HepG2 (cell line): ENCODE measurements around the gene HNRNPR. TPM values are rescaled to one million over a fixed set of nuclear protein-coding genes. Genes with fewer than 3 reads are reported as not detected.

ENCODE experiments used
- ATAC-seq: fragments of 200-7000 bp; cut with Tn5 transposase; 3 replicates; pipeline ENCODE4 v1.9.1; 2020; ENCODE audit warnings: mild to moderate bottlenecking, moderate library complexity
- BruUV-seq: library from RNA; stranded (reverse); fragments of 400-500 nt; replicated peaks from 2 replicates; lab custom pipeline; 2021; lab: Mats Ljungman, UMichigan
- CTCF ChIA-PET: fragments of 300-600 bp; formaldehyde crosslinking; extraction: SDS; loops from one replicate; lab custom pipeline; 2021; ENCODE audit warnings: low total read pairs, inconsistent platforms, low intra/inter-chr PET ratio; lab: Yijun Ruan, JAX
- POLR2A ChIA-PET: fragments of 350-600 bp; sonication (Branson Sonifier 250); formaldehyde crosslinking; loops from one replicate; lab custom pipeline; 2020; ENCODE audit warnings: antibody characterized with exemption, inconsistent platforms; lab: Yijun Ruan, JAX
- DNase-seq: peaks from one replicate; pipeline ENCODE4 v3.0.0-alpha.2; 2015; ENCODE audit warnings: low spot score
- FAIRE-seq: peaks from 3 replicates; lab custom pipeline; 2011; peaks lifted over from hg19 to GRCh38; lab: Jason Lieb, UNC
- H2AFZ ChIP-seq: one replicate; pipeline ENCODE4 v1.6.1; 2011; ENCODE audit warnings: low read length, inconsistent platforms
- H3K27ac ChIP-seq: fragments of 300-600 bp; 3 replicates; pipeline ENCODE4 v1.8.0; 2011; ENCODE audit warnings: mixed run types, mild to moderate bottlenecking, mixed read lengths, low read length, inconsistent platforms; ENCODE audit not compliant: insufficient read depth; ENCODE audit errors: extremely low read length
- H3K27me3 ChIP-seq, 2 experiments: fragments of 200-600 bp in 1 of 2; 2 replicates in 1 of 2; 3 replicates in 1 of 2; pipeline versions ENCODE4 v1.6.0 to v1.8.0; 2011; ENCODE audit warnings: low read length in 2 of 2, mild to moderate bottlenecking in 2 of 2, moderate library complexity in 2 of 2, inconsistent platforms in 1 of 2; ENCODE audit not compliant: insufficient read depth in 2 of 2, control insufficient read depth in 1 of 2
- H3K36me3 ChIP-seq, 2 experiments: fragments of 200-600 bp in 1 of 2; replicated peaks in 1 of 2; 2 replicates in 1 of 2; 3 replicates in 1 of 2; pipeline versions ENCODE4 v1.5.1 to v1.8.0; 2011; ENCODE audit warnings: low read length in 2 of 2, inconsistent platforms in 1 of 2; ENCODE audit not compliant: insufficient read depth in 2 of 2, control insufficient read depth in 1 of 2
- H3K4me1 ChIP-seq: 2 replicates; pipeline ENCODE4 v1.5.1; 2012; ENCODE audit warnings: low read length, inconsistent platforms; ENCODE audit not compliant: insufficient read depth
- H3K4me2 ChIP-seq: 2 replicates; pipeline ENCODE4 v1.6.0; 2011; ENCODE audit warnings: low read depth, low read length, inconsistent platforms
- H3K4me3 ChIP-seq, 3 experiments: fragments of 200-600 bp in 1 of 3; sonication (generic), shearing (Covaris generic) in 1 of 3; replicated peaks in 1 of 3; 2 replicates each; pipeline ENCODE4 v1.5.1; 2011 to 2016; ENCODE audit warnings: low read length in 3 of 3, inconsistent platforms in 2 of 3, low read depth in 2 of 3, mild to moderate bottlenecking in 2 of 3, control low read depth in 1 of 3, mixed read lengths in 1 of 3; ENCODE audit not compliant: insufficient read depth in 1 of 3
- H3K79me2 ChIP-seq: one replicate; pipeline ENCODE4 v1.6.1; 2011; ENCODE audit warnings: low read length, inconsistent platforms; ENCODE audit not compliant: insufficient read depth
- H3K9ac ChIP-seq: 2 replicates; pipeline ENCODE4 v1.6.0; 2011; ENCODE audit warnings: mild to moderate bottlenecking, low read depth, low read length, inconsistent platforms; ENCODE audit not compliant: insufficient read depth
- H3K9me3 ChIP-seq: 2 replicates; pipeline ENCODE4 v1.5.1; 2012; ENCODE audit warnings: mild to moderate bottlenecking, low read length
- H4K20me1 ChIP-seq: 2 replicates; pipeline ENCODE4 v1.6.0; 2011; ENCODE audit warnings: inconsistent platforms, mild to moderate bottlenecking, low read length, moderate library complexity; ENCODE audit not compliant: insufficient read depth
- NFYC ChIP-seq: IDR thresholded peaks from 2 replicates; pipeline ENCODE4 v1.6.1; 2016; ENCODE audit warnings: missing genetic modification reagents, missing compliant biosample characterization
- NR1H2 ChIP-seq: sonication (generic); formaldehyde crosslinking; IDR thresholded peaks from 2 replicates; pipeline ENCODE4 v1.8.1; 2022; ENCODE audit warnings: low read depth, missing genetic modification reagents, borderline replicate concordance
- SRY ChIP-seq: sonication (generic); formaldehyde crosslinking; IDR thresholded peaks from 2 replicates; pipeline ENCODE4 v1.8.0; 2022; ENCODE audit warnings: mild to moderate bottlenecking, missing genetic modification reagents
- TAF15 ChIP-seq: fragments of 200-400 bp; formaldehyde crosslinking; IDR thresholded peaks from one replicate; pipeline ENCODE4 v1.6.1; 2018; ENCODE audit warnings: mild to moderate bottlenecking, low read depth, low read length; ENCODE audit not compliant: poor library complexity, severe bottlenecking
- ZFAT ChIP-seq: sonication (generic); formaldehyde crosslinking; conservative IDR thresholded peaks from 2 replicates; pipeline ENCODE4 v1.8.1; 2023; ENCODE audit warnings: missing genetic modification reagents, inconsistent platforms
- ZMYM3 ChIP-seq: sonication (generic); formaldehyde crosslinking; IDR thresholded peaks from 2 replicates; pipeline ENCODE4 v1.5.1; 2020; ENCODE audit warnings: mild to moderate bottlenecking, missing genetic modification reagents
- ZNF737 ChIP-seq: sonication (generic); formaldehyde crosslinking; IDR thresholded peaks from 2 replicates; pipeline ENCODE4 v1.5.0; 2020; ENCODE audit warnings: missing genetic modification reagents, mild to moderate bottlenecking, borderline replicate concordance
- ZNF841 ChIP-seq: sonication (generic); formaldehyde crosslinking; IDR thresholded peaks from 2 replicates; pipeline ENCODE4 v1.8.1; 2023; ENCODE audit warnings: missing genetic modification reagents, borderline replicate concordance
- WGBS: methylation state at CpG from one replicate; pipeline ENCODE4 v1.1.6; 2017; ENCODE audit warnings: low lambda C conversion rate; 5-methylcytosine and 5-hydroxymethylcytosine counted together
- in situ Hi-C: cut with HindIII; loops from 2 replicates; pipeline ENCODE4 v1.10.0; 2017; ENCODE audit warnings: low pct_unique_long_range_greater_than_20kb; ENCODE audit not compliant: extremely low pct_ligation_motif_present
- intact Hi-C: fragments of 100-400 bp; cut with micrococcal nuclease; formaldehyde crosslinking; loops from one replicate; pipeline ENCODE4 v1.10.0; 2022; ENCODE audit not compliant: unreplicated experiment
- polyA plus RNA-seq, 8 experiments: library from polyadenylated mRNA; depleted of rRNA in 3 of 8; stranded (reverse) in 7 of 8; unstranded in 1 of 8; fragments of >200 nt; fragmentation: Illumina TruSeq in 4 of 8; extraction: Trizol in 4 of 8; gene quantifications; 2 replicates each; pipeline versions ENCODE4 v1.2.1 to v1.2.3, GENCODE V29; 2011 to 2016; ENCODE audit warnings: low read depth in 4 of 8, missing spikeins in 1 of 8, mixed read lengths in 1 of 8; ENCODE audit not compliant: insufficient read depth in 1 of 8
- total RNA-seq, 5 experiments: library from RNA; depleted of rRNA; stranded (reverse); fragments of >200 nt; fragmentation: Illumina TruSeq; extraction: Trizol; gene quantifications; 2 replicates each; pipeline ENCODE4 v1.2.3, GENCODE V29; 2016; ENCODE audit warnings: low read depth in 1 of 5
- TF ChIP-seq, protein P1 (sequence below): IDR thresholded peaks from 2 replicates; pipeline ENCODE4 v1.6.1; 2016
- TF ChIP-seq, protein P2 (sequence below): sonication (generic); formaldehyde crosslinking; conservative IDR thresholded peaks from 2 replicates; pipeline ENCODE4 v1.8.1; 2023; ENCODE audit warnings: missing genetic modification reagents
- TF ChIP-seq, protein P3 (sequence below): sonication (generic); formaldehyde crosslinking; IDR thresholded peaks from 2 replicates; pipeline ENCODE4 v1.4.0; 2020; ENCODE audit warnings: missing genetic modification reagents, borderline replicate concordance

The HNRNPR gene
- total and polyA plus RNA-seq, 2 of the 13 experiments (the other 11 are each of a cell fraction or from before 2014, with no cell fraction given) = 133 to 216 TPM

DNA sequence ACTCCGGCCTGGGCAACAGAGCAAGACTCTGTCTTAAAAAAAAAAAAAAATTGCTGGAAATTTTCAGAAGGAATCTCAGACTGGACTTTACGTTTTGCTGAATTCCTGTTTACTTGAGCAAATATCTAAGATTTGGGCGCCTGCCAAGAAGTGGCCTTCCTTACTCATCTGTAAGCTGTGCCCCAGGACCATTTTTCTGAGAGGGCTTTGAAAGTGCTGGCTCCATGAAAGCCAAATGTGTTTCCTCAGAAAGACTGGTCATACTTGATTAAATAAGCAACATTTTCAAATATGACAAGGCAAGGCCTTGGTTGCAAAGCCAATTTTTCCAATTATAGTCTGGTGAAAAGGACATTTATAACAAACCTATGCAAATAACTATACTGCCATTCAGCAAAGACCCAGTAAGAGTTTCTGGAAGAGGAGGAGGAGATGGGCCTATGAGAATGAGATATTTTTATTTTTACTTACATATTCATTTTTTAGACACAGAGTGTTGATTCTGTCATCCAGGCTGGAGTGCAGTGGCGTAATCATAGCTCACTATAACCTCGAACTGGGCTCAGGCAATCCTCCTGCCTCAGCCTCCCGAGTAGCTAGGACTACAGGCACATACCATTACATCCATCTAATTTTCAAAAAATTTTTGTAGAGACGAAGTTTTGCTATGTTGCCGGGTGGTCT lies 70.5 kb downstream of the HNRNPR start:
- H4K20me1 ChIP-seq = no peaks in the 10 kb centered on the region
- no peak overlapping the region for H3K27ac ChIP-seq
- H3K27me3 ChIP-seq = no peaks in the 10 kb centered on the region; a peak in 1 of 5 replicates
- H3K36me3 ChIP-seq = no peaks in the 10 kb centered on the region
- no TSS peak for BruUV-seq
- intact Hi-C loops (loop anchor here (10.0 kb wide), 2 partner anchors 59 to 299 kb away; partner anchors contain the start of genes HTR1D and LACTBL1), in situ Hi-C loops (loop anchor here (10.0 kb wide), 2 partner anchors 169 to 299 kb away; partner anchors contain the start of gene LACTBL1)
- H3K9me3 ChIP-seq = no peaks in the 10 kb centered on the region
- peaks cover 10% of the 10 kb centered on the region for H3K4me1 ChIP-seq
- H2AFZ ChIP-seq = no peak overlapping the region
- WGBS = 40% methylated on average over 8 of the region's 8 CpGs
- DNase-seq (peak; percentile 23), ATAC-seq (no peak), FAIRE-seq (no peak)
- H3K4me2 ChIP-seq = no peak overlapping the region
- H3K9ac ChIP-seq = no peak overlapping the region
- POLR2A ChIA-PET = no interaction called here
- CTCF ChIA-PET = no interaction called here
- no peak overlapping the region for H3K4me3 ChIP-seq
- H3K79me2 ChIP-seq = no peaks in the 10 kb centered on the region
- no peak for TF ChIP-seq TAF15
- no peak for TF ChIP-seq NR1H2
- no peak for TF ChIP-seq ZFAT (CRISPR knock-in tag)
- TF ChIP-seq, protein P1, sequence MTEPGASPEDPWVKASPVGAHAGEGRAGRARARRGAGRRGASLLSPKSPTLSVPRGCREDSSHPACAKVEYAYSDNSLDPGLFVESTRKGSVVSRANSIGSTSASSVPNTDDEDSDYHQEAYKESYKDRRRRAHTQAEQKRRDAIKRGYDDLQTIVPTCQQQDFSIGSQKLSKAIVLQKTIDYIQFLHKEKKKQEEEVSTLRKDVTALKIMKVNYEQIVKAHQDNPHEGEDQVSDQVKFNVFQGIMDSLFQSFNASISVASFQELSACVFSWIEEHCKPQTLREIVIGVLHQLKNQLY (CRISPR knock-in tag) = no peak
- TF ChIP-seq ZMYM3 (CRISPR knock-in tag) = no peak
- TF ChIP-seq, protein P2, sequence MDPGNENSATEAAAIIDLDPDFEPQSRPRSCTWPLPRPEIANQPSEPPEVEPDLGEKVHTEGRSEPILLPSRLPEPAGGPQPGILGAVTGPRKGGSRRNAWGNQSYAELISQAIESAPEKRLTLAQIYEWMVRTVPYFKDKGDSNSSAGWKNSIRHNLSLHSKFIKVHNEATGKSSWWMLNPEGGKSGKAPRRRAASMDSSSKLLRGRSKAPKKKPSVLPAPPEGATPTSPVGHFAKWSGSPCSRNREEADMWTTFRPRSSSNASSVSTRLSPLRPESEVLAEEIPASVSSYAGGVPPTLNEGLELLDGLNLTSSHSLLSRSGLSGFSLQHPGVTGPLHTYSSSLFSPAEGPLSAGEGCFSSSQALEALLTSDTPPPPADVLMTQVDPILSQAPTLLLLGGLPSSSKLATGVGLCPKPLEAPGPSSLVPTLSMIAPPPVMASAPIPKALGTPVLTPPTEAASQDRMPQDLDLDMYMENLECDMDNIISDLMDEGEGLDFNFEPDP = no peak
- TF ChIP-seq SRY (CRISPR knock-in tag) = no peak
- TF ChIP-seq, protein P3, sequence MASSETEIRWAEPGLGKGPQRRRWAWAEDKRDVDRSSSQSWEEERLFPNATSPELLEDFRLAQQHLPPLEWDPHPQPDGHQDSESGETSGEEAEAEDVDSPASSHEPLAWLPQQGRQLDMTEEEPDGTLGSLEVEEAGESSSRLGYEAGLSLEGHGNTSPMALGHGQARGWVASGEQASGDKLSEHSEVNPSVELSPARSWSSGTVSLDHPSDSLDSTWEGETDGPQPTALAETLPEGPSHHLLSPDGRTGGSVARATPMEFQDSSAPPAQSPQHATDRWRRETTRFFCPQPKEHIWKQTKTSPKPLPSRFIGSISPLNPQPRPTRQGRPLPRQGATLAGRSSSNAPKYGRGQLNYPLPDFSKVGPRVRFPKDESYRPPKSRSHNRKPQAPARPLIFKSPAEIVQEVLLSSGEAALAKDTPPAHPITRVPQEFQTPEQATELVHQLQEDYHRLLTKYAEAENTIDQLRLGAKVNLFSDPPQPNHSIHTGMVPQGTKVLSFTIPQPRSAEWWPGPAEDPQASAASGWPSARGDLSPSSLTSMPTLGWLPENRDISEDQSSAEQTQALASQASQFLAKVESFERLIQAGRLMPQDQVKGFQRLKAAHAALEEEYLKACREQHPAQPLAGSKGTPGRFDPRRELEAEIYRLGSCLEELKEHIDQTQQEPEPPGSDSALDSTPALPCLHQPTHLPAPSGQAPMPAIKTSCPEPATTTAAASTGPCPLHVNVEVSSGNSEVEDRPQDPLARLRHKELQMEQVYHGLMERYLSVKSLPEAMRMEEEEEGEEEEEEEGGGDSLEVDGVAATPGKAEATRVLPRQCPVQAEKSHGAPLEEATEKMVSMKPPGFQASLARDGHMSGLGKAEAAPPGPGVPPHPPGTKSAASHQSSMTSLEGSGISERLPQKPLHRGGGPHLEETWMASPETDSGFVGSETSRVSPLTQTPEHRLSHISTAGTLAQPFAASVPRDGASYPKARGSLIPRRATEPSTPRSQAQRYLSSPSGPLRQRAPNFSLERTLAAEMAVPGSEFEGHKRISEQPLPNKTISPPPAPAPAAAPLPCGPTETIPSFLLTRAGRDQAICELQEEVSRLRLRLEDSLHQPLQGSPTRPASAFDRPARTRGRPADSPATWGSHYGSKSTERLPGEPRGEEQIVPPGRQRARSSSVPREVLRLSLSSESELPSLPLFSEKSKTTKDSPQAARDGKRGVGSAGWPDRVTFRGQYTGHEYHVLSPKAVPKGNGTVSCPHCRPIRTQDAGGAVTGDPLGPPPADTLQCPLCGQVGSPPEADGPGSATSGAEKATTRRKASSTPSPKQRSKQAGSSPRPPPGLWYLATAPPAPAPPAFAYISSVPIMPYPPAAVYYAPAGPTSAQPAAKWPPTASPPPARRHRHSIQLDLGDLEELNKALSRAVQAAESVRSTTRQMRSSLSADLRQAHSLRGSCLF (CRISPR knock-in tag) = no peak
- TF ChIP-seq ZNF737 (CRISPR knock-in tag) = no peak
- no peak for TF ChIP-seq ZNF841 (CRISPR knock-in tag)
- TF ChIP-seq NFYC = no peak
